Spleen (tissue), 11 donors: ENCODE results near the gene PRR11. TPM values are rescaled to one million over a fixed set of nuclear protein-coding genes. Genes with fewer than 3 reads are reported as not detected.

Source experiments
- DNase-seq: peaks from one replicate; pipeline ENCODE4 v3.0.0-alpha.2; 2020
- H3K27ac ChIP-seq, 8 donors: fragments of 200-600 bp; sonication (generic) in 7 of 8; 1 replicate in 4 of 8; 2 replicates in 4 of 8; pipeline versions ENCODE4 v1.5.0 to v1.8.0; 2016 to 2021; ENCODE audit warnings: inconsistent platforms in 4 of 8, mild to moderate bottlenecking in 4 of 8, moderate library complexity in 1 of 8
- H3K27me3 ChIP-seq, 7 donors: fragments of 200-600 bp; sonication (generic) in 6 of 7; replicated peaks in 1 of 7; 1 replicate in 4 of 7; 2 replicates in 3 of 7; pipeline versions ENCODE4 v1.5.0 to v1.8.0; 2016 to 2021; ENCODE audit warnings: inconsistent platforms in 3 of 7, mild to moderate bottlenecking in 1 of 7
- H3K36me3 ChIP-seq, 6 donors: fragments of 200-600 bp; sonication (generic) in 5 of 6; 1 replicate in 4 of 6; 2 replicates in 2 of 6; pipeline versions ENCODE4 v1.5.0 to v1.8.0; 2016 to 2021; ENCODE audit warnings: inconsistent platforms in 2 of 6
- H3K4me1 ChIP-seq, 6 donors: fragments of 200-600 bp; sonication (generic) in 5 of 6; 1 replicate in 3 of 6; 2 replicates in 3 of 6; pipeline versions ENCODE4 v1.5.0 to v1.8.0; 2016 to 2021; ENCODE audit warnings: inconsistent platforms in 3 of 6
- H3K4me3 ChIP-seq, 8 donors: fragments of 200-600 bp; sonication (generic) in 7 of 8; 1 replicate in 4 of 8; 2 replicates in 4 of 8; pipeline versions ENCODE4 v1.5.0 to v1.8.0; 2016 to 2021; ENCODE audit warnings: inconsistent platforms in 4 of 8, mild to moderate bottlenecking in 4 of 8, moderate library complexity in 2 of 8
- H3K9me3 ChIP-seq, 8 donors: fragments of 200-600 bp; sonication (generic) in 7 of 8; 1 replicate in 4 of 8; 2 replicates in 4 of 8; pipeline versions ENCODE4 v1.5.0 to v1.8.0; 2016 to 2021; ENCODE audit warnings: inconsistent platforms in 4 of 8
- CTCF ChIP-seq, 11 experiments: fragments of 200-600 bp in 7 of 11; fragments of 450-650 bp in 4 of 11; sonication (generic) in 4 of 11; IDR thresholded peaks in 8 of 11; conservative IDR thresholded peaks in 3 of 11; 1 replicate in 7 of 11; 2 replicates in 4 of 11; pipeline versions ENCODE4 v1.4.0 to v1.8.0; 2016 to 2021; ENCODE audit warnings: antibody characterized with exemption in 11 of 11, inconsistent platforms in 4 of 11, mild to moderate bottlenecking in 1 of 11
- POLR2A ChIP-seq, 3 donors: fragments of 450-650 bp; IDR thresholded peaks; one replicate each; pipeline ENCODE4 v1.5.1; 2017; ENCODE audit warnings: antibody characterized with exemption in 3 of 3, mild to moderate bottlenecking in 1 of 3
- POLR2AphosphoS5 ChIP-seq, 3 donors: sonication (generic); formaldehyde crosslinking; IDR thresholded peaks; one replicate each; pipeline ENCODE4 v1.5.1; 2017; ENCODE audit warnings: antibody characterized with exemption in 3 of 3
- WGBS, 5 donors: extraction: QIAGEN DNeasy Blood & Tissue Kit in 3 of 5; methylation state at CpG; one replicate each; pipeline versions ENCODE4 v1.1.5 to v1.1.7; 2013 to 2018; 5-methylcytosine and 5-hydroxymethylcytosine counted together
- intact Hi-C: fragments of 100-400 bp; cut with DNase I; formaldehyde crosslinking; loops from one replicate; pipeline ENCODE4 v1.15.0; 2023; ENCODE audit warnings: low total_unique reads
- polyA plus RNA-seq, 3 donors: library from polyadenylated mRNA; stranded (reverse); fragments of 200-250 nt; gene quantifications; one replicate each; pipeline ENCODE4 v1.2.1, GENCODE V29; 2013
- total RNA-seq, 7 donors: library from RNA; depleted of rRNA in 3 of 7; stranded (reverse); fragments of >200 nt in 3 of 7; fragmentation: NEBNext Ultra II Directional in 4 of 7; extraction: Animal tissue kit (Norgen Biotek cat#: 25700) in 4 of 7; gene quantifications; one replicate each; pipeline versions ENCODE4 v1.1.0 to v1.2.1, GENCODE V29; 2016 to 2021
- donor health status: healthy with polysubstance abuse.
- donor health status: DM: no; HTN: no; CAD: no; lungs with moderate emphysema.
- donor health status: DM: no; HTN: no; CAD: no.
- donor health status: Bipolar disorder and iron deficiency.
- donor health status: healthy.
- donor health status: DM: no; HTN: no; CAD: no.
- donor health status: DM: yes; HTN: yes; CAD: no.

The PRR11 gene
- total and polyA plus RNA-seq, 10 donors: 0.61 to 15.3 (median 5.1) TPM

GRCh38 chr17:59190806-59191205 is 35.3 kb downstream of the PRR11 start:
- Histone ChIP-seq H3K9me3 (no peaks in the 10 kb centered on the region), H3K4me3 (no peak overlapping the region), H3K27ac (no peak overlapping the region), H3K36me3 (peaks cover 0 to 92% (median 0%) of the 10 kb centered on the region in 6 donors), H3K27me3 (no peaks in the 10 kb centered on the region), H3K4me1 (no peaks in the 10 kb centered on the region)
- 86 to 100% (median 96%) methylated on average over 2 of the region's 2 CpGs for WGBS, 5 donors
- TF ChIP-seq CTCF (IDR thresholded peaks at IDR 0.05 in 8 of 11, conservative IDR thresholded peaks at IDR 0.05 in 3 of 11) (no peak), POLR2AphosphoS5 (IDR thresholded peaks at IDR 0.05) (no peak), POLR2A (IDR thresholded peaks at IDR 0.05) (no peak)
- no peak for DNase-seq
- intact Hi-C loops: no loop called here

- H3K9me3 ChIP-seq: no peaks in the 10 kb centered on the region
- no peak overlapping the region for H3K4me3 ChIP-seq
- no peaks in the 10 kb centered on the region for H3K4me1 ChIP-seq
- no peaks in the 10 kb centered on the region for H3K27me3 ChIP-seq
- H3K36me3 ChIP-seq: peaks cover 0 to 94% (median 0%) of the 10 kb centered on the region in 6 donors
- no peak overlapping the region for H3K27ac ChIP-seq
- intact Hi-C loops: no loop called here
- TF ChIP-seq POLR2AphosphoS5 (IDR thresholded peaks at IDR 0.05) (no peak), CTCF (IDR thresholded peaks at IDR 0.05 in 8 of 11, conservative IDR thresholded peaks at IDR 0.05 in 3 of 11) (no peak), POLR2A (IDR thresholded peaks at IDR 0.05) (no peak)
- no peak for DNase-seq
- WGBS, 5 donors: 91 to 97% (median 92%) methylated on average over 3 of the region's 3 CpGs
These were observed 37.9 kb downstream of the PRR11 start for GRCh38 chr17:59193336-59193862.

- no peak for DNase-seq
- 96 to 98% (median 97%) methylated on average over 4 of the region's 4 CpGs for WGBS, 5 donors
- intact Hi-C loops: no loop called here
These were observed 43.9 kb downstream of the PRR11 start for GRCh38 chr17:59199398-59199797.

GRCh38 chr17:59202320-59202719 is 46.8 kb downstream of the PRR11 start:
- Histone ChIP-seq H3K27me3 (no peaks in the 10 kb centered on the region), H3K36me3 (peaks cover 0 to 62% (median 0%) of the 10 kb centered on the region in 6 donors), H3K9me3 (no peaks in the 10 kb centered on the region), H3K4me3 (no peak overlapping the region), H3K4me1 (no peaks in the 10 kb centered on the region), H3K27ac (no peak overlapping the region)
- DNase-seq: no peak
- WGBS, 5 donors: 88 to 96% (median 92%) methylated on average over 1 of the region's 1 CpG
- intact Hi-C loops: no loop called here
- TF ChIP-seq POLR2A (IDR thresholded peaks at IDR 0.05) (no peak), CTCF (IDR thresholded peaks at IDR 0.05 in 8 of 11, conservative IDR thresholded peaks at IDR 0.05 in 3 of 11) (no peak), POLR2AphosphoS5 (IDR thresholded peaks at IDR 0.05) (no peak)

More at GRCh38 chr17:59199398-59199797, 43.9 kb downstream of the PRR11 start:
- no peak overlapping the region for H3K27ac ChIP-seq
- H3K36me3 ChIP-seq: peaks cover 0 to 91% (median 0%) of the 10 kb centered on the region in 6 donors
- H3K9me3 ChIP-seq: no peaks in the 10 kb centered on the region
- H3K4me1 ChIP-seq: no peaks in the 10 kb centered on the region
- no peak for TF ChIP-seq CTCF (IDR thresholded peaks at IDR 0.05 in 8 of 11, conservative IDR thresholded peaks at IDR 0.05 in 3 of 11)
- no peak for TF ChIP-seq POLR2A (IDR thresholded peaks at IDR 0.05)
- no peak for TF ChIP-seq POLR2AphosphoS5 (IDR thresholded peaks at IDR 0.05)
- H3K4me3 ChIP-seq: no peak overlapping the region
- no peaks in the 10 kb centered on the region for H3K27me3 ChIP-seq
